Lower leg skin (tissue), 3 donors: ENCODE data around the gene HSPE1.

Experiments used
- POLR2A ChIP-seq, 2 donors: fragments of 450-650 bp; IDR thresholded peaks; one replicate each; pipeline ENCODE4 v1.6.1; 2016 to 2017; ENCODE audit warnings: antibody characterized with exemption in 2 of 2, mild to moderate bottlenecking in 1 of 2, moderate library complexity in 1 of 2
- TF ChIP-seq, protein P1 (sequence below), 3 donors: fragments of 450-650 bp; IDR thresholded peaks; one replicate each; pipeline ENCODE4 v1.5.1; 2016; ENCODE audit warnings: antibody characterized with exemption in 3 of 3, mild to moderate bottlenecking in 3 of 3, moderate library complexity in 2 of 3

- TF ChIP-seq, protein P1, sequence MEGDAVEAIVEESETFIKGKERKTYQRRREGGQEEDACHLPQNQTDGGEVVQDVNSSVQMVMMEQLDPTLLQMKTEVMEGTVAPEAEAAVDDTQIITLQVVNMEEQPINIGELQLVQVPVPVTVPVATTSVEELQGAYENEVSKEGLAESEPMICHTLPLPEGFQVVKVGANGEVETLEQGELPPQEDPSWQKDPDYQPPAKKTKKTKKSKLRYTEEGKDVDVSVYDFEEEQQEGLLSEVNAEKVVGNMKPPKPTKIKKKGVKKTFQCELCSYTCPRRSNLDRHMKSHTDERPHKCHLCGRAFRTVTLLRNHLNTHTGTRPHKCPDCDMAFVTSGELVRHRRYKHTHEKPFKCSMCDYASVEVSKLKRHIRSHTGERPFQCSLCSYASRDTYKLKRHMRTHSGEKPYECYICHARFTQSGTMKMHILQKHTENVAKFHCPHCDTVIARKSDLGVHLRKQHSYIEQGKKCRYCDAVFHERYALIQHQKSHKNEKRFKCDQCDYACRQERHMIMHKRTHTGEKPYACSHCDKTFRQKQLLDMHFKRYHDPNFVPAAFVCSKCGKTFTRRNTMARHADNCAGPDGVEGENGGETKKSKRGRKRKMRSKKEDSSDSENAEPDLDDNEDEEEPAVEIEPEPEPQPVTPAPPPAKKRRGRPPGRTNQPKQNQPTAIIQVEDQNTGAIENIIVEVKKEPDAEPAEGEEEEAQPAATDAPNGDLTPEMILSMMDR (IDR thresholded peaks at IDR 0.05): no peak
- no peak for TF ChIP-seq POLR2A (IDR thresholded peaks at IDR 0.05)
Measured at GRCh38 chr2:197543206-197543605, 43.0 kb downstream of the HSPE1 start.
